GM18861 (cell line): ENCODE results near the gene KRT76.

Source experiments
- ATAC-seq: cut with Tn5 transposase; IDR thresholded peaks from one replicate; pipeline ENCODE4 v1.9.1; 2021; ENCODE audit not compliant: unreplicated experiment

KRT76 gene

GRCh38 chr12:52813885-52814709 is 37.0 kb upstream of the KRT76 start, which contains the start of gene KRT4:
Gene KRT4, minus strand, starts transcription at chr12:52814116. Its CDS starts 58 bp downstream, at chr12:52814058.
- no peak for ATAC-seq

GRCh38 chr12:52813203-52813819 is 36.2 kb upstream of the KRT76 start:
- ATAC-seq: no peak

- no peak for ATAC-seq
Measured at GRCh38 chr12:52812749-52813148, 35.6 kb upstream of the KRT76 start.

- ATAC-seq: no peak
Measured at GRCh38 chr12:52812073-52812400, 34.9 kb upstream of the KRT76 start.

GRCh38 chr12:52811191-52812072 is 34.3 kb upstream of the KRT76 start:
- ATAC-seq: no peak

- ATAC-seq: no peak
Measured at GRCh38 chr12:52810554-52810953, 33.4 kb upstream of the KRT76 start.

GRCh38 chr12:52809166-52809565 is 32.0 kb upstream of the KRT76 start:
- ATAC-seq: no peak

- no peak for ATAC-seq
Measured at GRCh38 chr12:52808573-52809160, 31.5 kb upstream of the KRT76 start.

GRCh38 chr12:52807544-52808470 is 30.7 kb upstream of the KRT76 start:
- ATAC-seq: no peak

GRCh38 chr12:52806821-52807543 is 29.8 kb upstream of the KRT76 start:
- no peak for ATAC-seq

GRCh38 chr12:52806169-52806811 is 29.1 kb upstream of the KRT76 start:
- no peak for ATAC-seq

GRCh38 chr12:52805739-52806138 is 28.6 kb upstream of the KRT76 start:
- ATAC-seq: no peak

- no peak for ATAC-seq
Measured at GRCh38 chr12:52805000-52805399, 27.9 kb upstream of the KRT76 start.

- ATAC-seq: no peak
Measured at GRCh38 chr12:52802442-52802841, 25.3 kb upstream of the KRT76 start.

- no peak for ATAC-seq
Measured at GRCh38 chr12:52801773-52802172, 24.6 kb upstream of the KRT76 start.

- ATAC-seq: no peak
Measured at GRCh38 chr12:52800259-52800917, 23.2 kb upstream of the KRT76 start.

GRCh38 chr12:52799505-52800211 is 22.5 kb upstream of the KRT76 start:
- no peak for ATAC-seq
